ENCODE measurements around the gene PLXDC1. TPM values are rescaled to one million over a fixed set of nuclear protein-coding genes. Genes with fewer than 3 reads are reported as not detected.
"Not testable (repeated sequence)": the region's sequence is repeated elsewhere in the genome, so short reads cannot be mapped to it uniquely, and the experiment has no call there.

The PLXDC1 gene
- total and polyA plus RNA-seq, 10 donors: 2.9 to 11.2 (median 4.5) TPM

GRCh38 chr17:39170109-39170508, 18.7 kb upstream of the PLXDC1 start:
- Histone ChIP-seq H3K4me3 (no peak overlapping the region), H3K27ac (no peak overlapping the region), H3K27me3 (replicated peaks in 1 of 7) (peaks cover 0 to 51% (median 11%) of the 10 kb centered on the region in 7 donors), H3K9me3 (peaks cover 0 to 4% (median 0%) of the 10 kb centered on the region in 8 donors), H3K4me1 (peaks cover 11 to 42% (median 32%) of the 10 kb centered on the region in 6 donors), H3K36me3 (peaks cover 0 to under 1% (median 0%) of the 10 kb centered on the region in 6 donors)
- intact Hi-C loops (cut with DNase I; ENCODE audit: low total_unique reads): loop anchor here (5.0 kb wide), 1 partner anchor 188 kb away; no protein-coding TSS in a partner anchor
- no peak for DNase-seq
- TF ChIP-seq POLR2AphosphoS5 (IDR thresholded peaks at IDR 0.05): no peak
- no peak for TF ChIP-seq POLR2A (IDR thresholded peaks at IDR 0.05)
- no peak for TF ChIP-seq CTCF (IDR thresholded peaks at IDR 0.05 in 8 of 11, conservative IDR thresholded peaks at IDR 0.05 in 3 of 11)
- 17 to 54% (median 26%) methylated on average over 4 of the region's 4 CpGs for WGBS, 5 donors

GRCh38 chr17:39169518-39169917, 18.1 kb upstream of the PLXDC1 start:
- no peak overlapping the region for H3K27ac ChIP-seq
- intact Hi-C loops (cut with DNase I; ENCODE audit: low total_unique reads): no loop called here
- H3K36me3 ChIP-seq: no peaks in the 10 kb centered on the region
- DNase-seq: no peak
- H3K27me3 ChIP-seq (replicated peaks in 1 of 7): peaks cover 0 to 55% (median 15%) of the 10 kb centered on the region in 7 donors
- peaks cover 0 to 4% (median 0%) of the 10 kb centered on the region in 8 donors for H3K9me3 ChIP-seq
- no peak for TF ChIP-seq CTCF (IDR thresholded peaks at IDR 0.05 in 8 of 11, conservative IDR thresholded peaks at IDR 0.05 in 3 of 11)
- no peak for TF ChIP-seq POLR2A (IDR thresholded peaks at IDR 0.05)
- TF ChIP-seq POLR2AphosphoS5 (IDR thresholded peaks at IDR 0.05): no peak
- 63 to 75% (median 68%) methylated on average over 3 of the region's 3 CpGs for WGBS, 5 donors
- H3K4me3 ChIP-seq: no peak overlapping the region
- H3K4me1 ChIP-seq: peaks cover 13 to 42% (median 32%) of the 10 kb centered on the region in 6 donors

- intact Hi-C loops (cut with DNase I; ENCODE audit: low total_unique reads): no loop called here
- H3K4me1 ChIP-seq: peaks cover 13 to 43% (median 35%) of the 10 kb centered on the region in 6 donors
Observed at GRCh38 chr17:39169101-39169500, 17.7 kb upstream of the PLXDC1 start.

GRCh38 chr17:39168503-39168902, 17.1 kb upstream of the PLXDC1 start:
- Histone ChIP-seq H3K27me3 (replicated peaks in 1 of 7) (peaks cover 0 to 45% (median 15%) of the 10 kb centered on the region in 7 donors), H3K4me1 (peaks cover 13 to 44% (median 37%) of the 10 kb centered on the region in 6 donors)
- H3K27ac ChIP-seq; H3K9me3 ChIP-seq; DNase-seq; H3K36me3 ChIP-seq; H3K4me3 ChIP-seq; intact Hi-C loops (cut with DNase I; ENCODE audit: low total_unique reads): not testable (repeated sequence)
- 92 to 97% (median 96%) methylated on average over 10 of the region's 10 CpGs for WGBS, 5 donors

More at GRCh38 chr17:39169101-39169500, 17.7 kb upstream of the PLXDC1 start:
- H3K9me3 ChIP-seq: peaks cover 0 to 4% (median 0%) of the 10 kb centered on the region in 8 donors
- peaks cover 0 to 51% (median 15%) of the 10 kb centered on the region in 7 donors for H3K27me3 ChIP-seq (replicated peaks in 1 of 7)
- no peak for DNase-seq
- no peak for TF ChIP-seq POLR2A (IDR thresholded peaks at IDR 0.05)
- TF ChIP-seq CTCF (IDR thresholded peaks at IDR 0.05 in 8 of 11, conservative IDR thresholded peaks at IDR 0.05 in 3 of 11): no peak
- no peak for TF ChIP-seq POLR2AphosphoS5 (IDR thresholded peaks at IDR 0.05)
- WGBS, 5 donors: 55 to 74% (median 68%) methylated on average over 14 of the region's 14 CpGs
- no peak overlapping the region for H3K4me3 ChIP-seq
- no peaks in the 10 kb centered on the region for H3K36me3 ChIP-seq
- no peak overlapping the region for H3K27ac ChIP-seq
